Activated T-cell treated with anti-CD3 and anti-CD28 coated beads for 48 hours (primary cell): ENCODE data around the gene XK.
"Not testable (repeated sequence)": the region's sequence is repeated elsewhere in the genome, so short reads cannot be mapped to it uniquely, and the experiment has no call there.

Source experiments
- DNase-seq: peaks from one replicate; pipeline ENCODE4 v3.0.0-alpha.2; 2020; ENCODE audit warnings: low read depth

Gene XK

DNA sequence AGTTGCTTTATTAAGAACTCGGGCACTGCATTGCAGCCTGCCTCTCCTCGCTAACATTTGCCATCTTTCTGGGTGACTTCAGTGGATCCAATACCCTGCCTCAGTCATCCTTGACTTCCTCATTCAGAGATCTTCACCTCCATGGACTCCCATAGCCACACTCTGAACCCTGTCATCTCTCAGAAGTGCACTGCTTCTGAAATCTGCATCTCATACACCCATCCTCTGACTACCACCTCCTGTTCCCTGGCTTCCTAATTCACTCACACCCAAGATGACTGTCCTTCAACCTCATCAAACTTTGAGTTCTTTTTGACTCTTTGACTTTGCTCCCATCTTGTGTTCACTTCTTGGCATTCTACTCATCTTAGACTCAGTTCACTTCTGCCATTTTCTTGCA is 68.9 kb downstream of the XK start:
- DNase-seq: no peak

DNA sequence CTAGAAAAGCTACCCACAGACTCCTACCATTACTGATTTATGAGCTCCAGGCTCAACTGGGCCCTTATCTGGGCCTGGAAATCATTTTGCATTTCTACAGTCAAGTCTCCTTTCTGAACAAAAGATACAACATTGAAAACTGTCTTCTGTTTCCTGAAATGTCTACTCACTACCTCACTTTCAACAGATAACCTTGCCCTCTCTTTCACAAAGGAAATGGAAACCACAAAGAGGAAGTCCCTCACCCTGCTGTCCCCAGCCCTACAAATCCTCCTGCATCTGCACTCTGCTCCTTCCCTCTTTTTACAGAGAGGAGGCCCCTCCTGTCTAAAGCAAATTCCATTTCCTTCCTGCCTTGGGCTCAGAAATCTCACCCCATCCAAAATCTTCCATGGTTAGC is 69.4 kb downstream of the XK start:
- DNase-seq: no peak

DNA sequence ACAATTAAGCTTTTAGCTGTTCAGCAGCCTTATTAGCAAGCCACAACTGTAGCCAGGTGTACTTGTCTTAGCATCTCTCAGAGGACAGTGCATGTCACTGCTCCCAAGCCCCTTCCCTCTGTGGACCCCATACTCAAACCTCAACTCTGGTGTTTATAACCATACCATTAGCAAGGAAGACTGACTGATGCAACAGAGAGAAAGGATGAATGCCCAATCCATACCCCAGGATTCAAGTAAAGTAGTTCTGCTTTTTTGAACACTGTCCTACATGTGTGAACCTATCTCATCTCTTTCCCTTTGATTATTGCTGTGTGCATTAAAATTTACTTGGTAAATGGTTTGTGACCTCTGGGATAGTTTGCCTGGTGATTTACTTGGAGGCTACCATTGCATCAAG is 71.5 kb downstream of the XK start:
- no peak for DNase-seq

DNA sequence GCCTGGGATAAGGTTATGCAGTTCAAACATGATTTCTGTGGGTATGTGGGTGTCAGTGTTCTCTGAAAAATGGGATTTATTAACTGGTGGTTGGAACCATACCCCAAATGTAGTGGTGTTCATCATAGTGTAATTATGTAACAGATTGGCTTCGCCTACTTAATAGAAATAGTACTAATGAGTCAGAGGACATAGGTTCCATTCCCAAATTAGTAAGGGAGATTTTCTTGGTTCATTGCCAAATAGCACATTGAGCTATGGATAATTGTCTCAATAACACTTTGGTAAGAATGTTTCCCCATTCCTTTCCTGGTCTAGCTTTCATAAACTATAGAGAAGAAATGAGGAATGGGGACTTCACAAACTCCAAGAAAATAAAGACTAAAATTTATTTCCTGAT is 73.8 kb downstream of the XK start:
- DNase-seq: no peak

DNA sequence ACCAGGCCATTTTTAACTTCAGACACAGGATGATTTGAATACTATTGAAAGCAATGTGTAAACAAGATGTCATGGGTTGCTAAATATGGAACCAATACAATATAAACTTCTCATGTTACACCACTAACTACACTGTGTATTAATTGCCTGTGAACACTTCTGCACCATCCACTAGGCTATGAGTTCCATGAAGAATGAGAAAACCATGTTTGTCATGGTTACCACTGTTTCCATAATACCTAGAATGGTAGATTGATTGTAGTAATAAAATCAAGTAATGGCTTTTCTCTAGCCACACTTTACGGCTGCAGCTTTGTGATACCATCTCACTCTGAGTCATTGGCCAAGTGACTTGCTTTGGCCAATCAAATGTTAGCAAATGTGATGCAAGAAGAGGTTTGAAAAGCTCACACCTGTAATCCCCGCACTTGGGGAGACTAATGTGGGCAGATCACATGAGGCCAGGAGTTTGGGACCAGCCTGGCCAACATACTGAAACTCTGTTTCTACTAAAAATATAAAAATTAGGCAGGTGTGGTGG is 74.4 kb downstream of the XK start:
- no peak for DNase-seq

DNA sequence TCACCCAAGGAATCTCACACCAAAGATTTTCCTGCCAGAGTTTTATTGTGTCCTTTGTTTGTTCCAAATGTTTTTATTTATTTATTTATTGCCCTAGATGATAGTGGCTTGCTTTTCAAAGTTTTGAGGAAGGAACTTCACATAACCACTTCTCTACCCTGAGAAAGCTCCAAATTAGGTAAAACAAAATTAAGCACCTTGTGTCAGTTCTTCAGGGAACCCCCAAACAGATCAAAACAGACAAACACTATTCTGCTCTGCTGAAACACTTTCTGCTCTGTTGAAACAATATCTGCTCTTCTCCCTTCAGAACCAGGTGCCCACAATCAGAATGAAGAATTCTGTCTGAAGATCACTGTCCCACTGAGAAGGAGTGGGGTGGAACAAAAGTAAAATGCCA is 77.8 kb downstream of the XK start:
- no peak for DNase-seq

DNA sequence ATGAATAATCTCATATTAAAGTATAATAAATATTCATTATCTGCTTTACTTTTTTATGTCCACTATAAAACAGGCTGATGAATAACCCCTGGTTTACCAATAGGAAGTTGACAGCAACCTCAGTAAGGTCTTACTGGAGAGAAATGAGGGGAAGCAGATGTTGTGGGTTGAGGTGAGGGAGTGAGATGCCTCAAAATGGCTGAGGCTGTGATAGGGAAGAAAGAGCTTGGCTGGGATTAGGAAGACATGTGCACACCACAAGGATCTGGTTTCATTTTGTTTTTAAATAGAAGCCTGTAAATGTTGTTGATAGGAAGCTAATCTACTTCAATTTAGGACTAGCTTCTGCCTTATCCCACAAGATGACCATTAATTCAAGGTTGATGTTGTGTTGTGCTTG is 79.9 kb downstream of the XK start:
- DNase-seq: no peak

DNA sequence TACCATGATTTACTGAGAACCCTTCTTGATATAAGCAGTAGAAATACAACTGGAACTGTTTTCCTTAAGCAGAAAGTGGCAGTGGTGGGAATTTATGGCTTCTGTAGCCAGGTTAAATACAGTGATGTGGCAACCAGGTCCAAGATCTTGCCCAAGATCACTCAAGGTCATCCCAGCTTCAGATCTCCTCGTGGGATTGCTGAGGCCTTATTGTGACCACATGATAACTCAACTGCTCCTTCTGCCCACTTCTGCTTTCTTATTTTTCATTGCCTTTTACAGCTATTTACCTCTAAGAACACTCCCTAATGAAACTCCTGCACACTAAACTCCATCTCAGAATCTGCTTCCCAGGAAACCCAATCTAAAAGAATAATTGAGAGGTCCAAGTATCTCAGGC is 81.8 kb downstream of the XK start:
- DNase-seq: no peak

DNA sequence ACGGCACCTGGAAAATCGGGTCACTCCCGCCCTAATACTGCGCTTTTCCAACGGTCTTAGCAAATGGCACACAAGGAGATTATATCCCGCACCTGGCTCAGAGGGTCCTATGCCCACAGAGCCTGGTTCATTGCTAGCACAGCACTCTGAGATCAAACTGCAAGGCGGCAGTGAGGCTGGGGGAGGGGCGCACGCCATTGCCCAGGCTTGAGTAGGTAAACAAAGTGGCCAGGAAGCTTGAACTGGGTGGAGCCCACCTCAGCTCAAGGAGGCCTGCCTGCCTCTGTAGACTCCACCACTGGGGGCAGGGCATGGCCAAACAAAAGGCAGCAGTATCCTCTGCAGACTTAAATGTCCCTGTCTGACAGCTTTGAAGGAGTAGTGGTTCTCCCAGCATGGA is 83.3 kb downstream of the XK start:
- not testable (repeated sequence) for DNase-seq

DNA sequence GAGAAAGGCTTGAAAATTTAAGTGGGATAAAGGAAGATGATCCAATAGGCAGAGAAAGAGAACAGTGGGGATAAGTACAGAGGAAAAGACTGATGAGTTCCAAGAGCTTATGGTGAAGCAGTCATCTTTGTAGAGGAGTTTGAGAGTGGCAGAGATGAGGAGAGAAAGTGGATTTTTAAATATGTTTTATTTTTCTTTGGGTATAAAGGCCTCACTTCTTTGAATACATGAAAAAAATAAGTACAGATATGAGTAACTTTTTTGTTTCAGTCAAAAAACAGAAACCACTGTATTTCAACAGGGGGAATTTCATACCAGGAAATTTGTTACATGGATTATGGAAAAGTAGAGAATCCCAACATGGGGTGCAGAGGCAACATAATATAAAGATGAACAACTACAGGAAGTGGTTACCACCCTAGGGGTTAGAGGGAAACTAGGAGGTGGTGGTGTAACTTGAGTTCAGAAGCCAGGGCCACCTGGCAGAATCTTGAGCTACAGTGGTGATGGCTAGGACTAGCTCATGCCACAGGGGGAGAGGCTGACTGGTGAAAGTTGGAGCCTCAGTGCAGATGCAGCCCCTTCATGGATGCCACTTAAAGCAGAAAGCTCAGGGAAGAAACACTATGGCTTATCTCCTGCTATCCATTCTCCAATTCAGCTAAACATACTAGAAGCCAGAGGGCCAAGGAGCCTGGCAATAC is 90.8 kb downstream of the XK start:
- DNase-seq: no peak

DNA sequence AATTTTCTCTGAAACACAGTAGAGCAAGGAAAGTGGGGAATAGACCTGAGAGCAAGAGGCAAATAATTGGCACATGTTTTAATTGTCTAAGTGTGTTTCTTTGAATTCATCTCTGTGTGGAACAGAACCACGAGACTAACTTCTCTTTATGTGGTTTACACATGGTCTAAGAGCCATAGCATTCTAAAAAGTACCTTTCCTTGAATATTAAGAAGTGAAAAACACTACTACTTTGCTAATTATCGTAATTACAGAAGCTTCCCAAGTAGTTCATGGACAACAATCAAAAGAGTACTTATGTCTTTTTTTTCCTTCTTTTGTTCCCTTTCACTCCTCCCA is 91.4 kb downstream of the XK start:
- DNase-seq: no peak

DNA sequence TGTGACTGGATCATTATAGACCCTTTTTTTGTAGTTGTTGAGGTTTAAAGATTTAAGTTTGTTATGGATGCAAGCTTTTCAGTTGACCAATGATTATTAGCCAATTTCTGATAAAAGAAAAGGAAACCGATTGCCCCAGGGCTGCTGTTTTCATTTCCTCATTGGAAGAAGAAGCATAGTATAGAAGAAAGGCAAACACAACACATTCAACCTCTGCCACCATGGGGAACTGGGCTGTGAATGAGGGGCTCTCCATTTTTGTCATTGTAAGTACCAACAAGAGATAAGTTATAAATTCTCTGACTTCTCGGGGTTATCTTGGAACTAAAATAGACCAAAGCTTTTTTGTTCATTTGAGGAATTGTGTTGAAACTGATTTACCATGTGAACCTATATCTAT is 94.3 kb downstream of the XK start, which contains the start of gene CYBB:
Gene CYBB (plus strand): TSS at position 203 of the 400 bp plus-strand sequence. CDS start 19 bp downstream, at position 222.
- DNase-seq: no peak

DNA sequence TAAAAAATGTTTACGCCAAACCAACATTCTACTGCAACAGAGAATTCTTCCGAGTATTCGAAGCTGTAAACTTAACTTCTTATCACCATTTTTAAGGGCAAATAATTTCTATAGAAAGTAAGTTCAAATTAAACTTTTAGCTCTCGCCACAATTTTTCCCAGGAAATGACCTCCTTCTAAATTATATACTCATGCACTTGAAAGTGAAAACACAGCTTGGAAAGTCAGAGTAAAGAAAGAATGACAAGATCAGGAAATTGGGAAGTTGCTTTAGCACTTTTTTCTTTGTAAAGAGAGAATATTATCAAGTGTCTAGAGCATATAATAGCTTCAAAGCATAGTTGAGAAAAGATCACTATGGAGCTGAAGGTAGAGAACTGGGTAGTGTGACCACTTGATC is 95.5 kb downstream of the XK start:
- no peak for DNase-seq
